ENCODE data around the gene KCNQ1. TPM values are rescaled to one million over a fixed set of nuclear protein-coding genes. Genes with fewer than 3 reads are reported as not detected.

KCNQ1 gene
- total RNA-seq, 1 donor from 2014 or later, result 6.0 TPM

GRCh38 chr11:2520736-2521035, 75.9 kb downstream of the KCNQ1 start:
- intact Hi-C loops (cut with micrococcal nuclease), result no loop called here

- intact Hi-C loops (cut with micrococcal nuclease), result no loop called here
Measured at GRCh38 chr11:2521081-2521732, 76.4 kb downstream of the KCNQ1 start.

- intact Hi-C loops (cut with micrococcal nuclease), result no loop called here
Measured at GRCh38 chr11:2521733-2522630, 77.2 kb downstream of the KCNQ1 start.

GRCh38 chr11:2522631-2523255, 77.9 kb downstream of the KCNQ1 start:
- intact Hi-C loops (cut with micrococcal nuclease), result no loop called here

GRCh38 chr11:2523821-2524391, 79.1 kb downstream of the KCNQ1 start:
- intact Hi-C loops (cut with micrococcal nuclease), result no loop called here

GRCh38 chr11:2524446-2525165, 79.8 kb downstream of the KCNQ1 start:
- intact Hi-C loops (cut with micrococcal nuclease), result no loop called here

- intact Hi-C loops (cut with micrococcal nuclease), result no loop called here
Measured at GRCh38 chr11:2525166-2525861, 80.5 kb downstream of the KCNQ1 start.

GRCh38 chr11:2525941-2526807, 81.4 kb downstream of the KCNQ1 start:
- intact Hi-C loops (cut with micrococcal nuclease), result no loop called here

- intact Hi-C loops (cut with micrococcal nuclease), result no loop called here
Measured at GRCh38 chr11:2526808-2527381, 82.1 kb downstream of the KCNQ1 start.

- intact Hi-C loops (cut with micrococcal nuclease), result no loop called here
Measured at GRCh38 chr11:2527621-2528291, 82.9 kb downstream of the KCNQ1 start.

- intact Hi-C loops (cut with micrococcal nuclease), result no loop called here
Measured at GRCh38 chr11:2528301-2529050, 83.7 kb downstream of the KCNQ1 start.

- intact Hi-C loops (cut with micrococcal nuclease), result no loop called here
Measured at GRCh38 chr11:2529173-2529572, 84.4 kb downstream of the KCNQ1 start.

GRCh38 chr11:2529636-2530035, 84.8 kb downstream of the KCNQ1 start:
- intact Hi-C loops (cut with micrococcal nuclease), result loop anchor here (2.0 to 5.0 kb wide), 3 partner anchors 82 to 332 kb away; partner anchors contain the start of genes KCNQ1 and TSPAN32

GRCh38 chr11:2530131-2530854, 85.5 kb downstream of the KCNQ1 start:
- intact Hi-C loops (cut with micrococcal nuclease), result loop anchor here (2.0 to 5.0 kb wide), 3 partner anchors 83 to 333 kb away; partner anchors contain the start of genes KCNQ1 and TSPAN32

GRCh38 chr11:2530855-2531200, 86.0 kb downstream of the KCNQ1 start:
- intact Hi-C loops (cut with micrococcal nuclease), result loop anchor here (2.0 to 5.0 kb wide), 3 partner anchors 84 to 334 kb away; partner anchors contain the start of genes KCNQ1 and TSPAN32

- intact Hi-C loops (cut with micrococcal nuclease), result loop anchor here (2.0 to 5.0 kb wide), 3 partner anchors 84 to 334 kb away; partner anchors contain the start of genes KCNQ1 and TSPAN32
Measured at GRCh38 chr11:2531277-2531986, 86.6 kb downstream of the KCNQ1 start.

All from T-helper 2 cell treated with Interferon-gamma antibody and Interleukin-4, amounts not matched to agents 100 ng/mL and 5 ng/mL, for 36 hours (primary cell).